ENCODE measurements around the gene EEF1E1. TPM values are rescaled to one million over a fixed set of nuclear protein-coding genes. Genes with fewer than 3 reads are reported as not detected.

The EEF1E1 gene
- total and polyA plus RNA-seq, 4 donors = 12.9 to 30.6 (median 18.3) TPM

- no peak overlapping the region for H3K4me3 ChIP-seq (ENCODE audit: low read depth in 1 of 3, low read length in 3 of 3)
- no peaks in the 10 kb centered on the region for H3K9me3 ChIP-seq (ENCODE audit: control insufficient read depth in 4 of 4, low read length in 3 of 4)
- H3K27me3 ChIP-seq (ENCODE audit: control insufficient read depth in 4 of 4, insufficient read depth in 4 of 4, low read length in 3 of 4) = no peaks in the 10 kb centered on the region
- 83% methylated on average over 4 of the region's 4 CpGs for WGBS
- H3K27ac ChIP-seq (ENCODE audit: low read depth in 1 of 2, low read length in 2 of 2) = no peak overlapping the region
- no peak overlapping the region for H3K9ac ChIP-seq (ENCODE audit: low read depth in 1 of 2, low read length in 2 of 2)
- H3K4me1 ChIP-seq (ENCODE audit: control insufficient read depth in 4 of 4, insufficient read depth in 4 of 4, low read length in 3 of 4) = peaks cover 6 to 13% (median 8%) of the 10 kb centered on the region in 4 donors
- DNase-seq (ENCODE audit: low spot score) = no peak
- H3K36me3 ChIP-seq (ENCODE audit: control insufficient read depth in 4 of 4, insufficient read depth in 3 of 4, low read depth in 1 of 4, low read length in 3 of 4) = no peaks in the 10 kb centered on the region
- TF ChIP-seq NR2F2 (IDR thresholded peaks at IDR 0.05) (no peak), GABPA (IDR thresholded peaks at IDR 0.05 in 1 of 2, conservative IDR thresholded peaks at IDR 0.05 in 1 of 2) (no peak)
These were observed 33.2 kb downstream of the EEF1E1 start for GRCh38 chr6:8069151-8069550.

GRCh38 chr6:8066108-8066507 lies 36.2 kb downstream of the EEF1E1 start:
- Histone ChIP-seq H3K4me3 (ENCODE audit: low read depth in 1 of 3, low read length in 3 of 3) (no peak overlapping the region), H3K4me1 (ENCODE audit: control insufficient read depth in 4 of 4, insufficient read depth in 4 of 4, low read length in 3 of 4) (peaks cover 6 to 28% (median 15%) of the 10 kb centered on the region in 4 donors), H3K9me3 (ENCODE audit: control insufficient read depth in 4 of 4, low read length in 3 of 4) (no peaks in the 10 kb centered on the region), H3K36me3 (ENCODE audit: control insufficient read depth in 4 of 4, insufficient read depth in 3 of 4, low read depth in 1 of 4, low read length in 3 of 4) (peaks cover 0 to 4% (median 1%) of the 10 kb centered on the region in 4 donors), H3K9ac (ENCODE audit: low read depth in 1 of 2, low read length in 2 of 2) (no peak overlapping the region), H3K27ac (ENCODE audit: low read depth in 1 of 2, low read length in 2 of 2) (no peak overlapping the region), H3K27me3 (ENCODE audit: control insufficient read depth in 4 of 4, insufficient read depth in 4 of 4, low read length in 3 of 4) (no peaks in the 10 kb centered on the region)
- TF ChIP-seq, protein P1, sequence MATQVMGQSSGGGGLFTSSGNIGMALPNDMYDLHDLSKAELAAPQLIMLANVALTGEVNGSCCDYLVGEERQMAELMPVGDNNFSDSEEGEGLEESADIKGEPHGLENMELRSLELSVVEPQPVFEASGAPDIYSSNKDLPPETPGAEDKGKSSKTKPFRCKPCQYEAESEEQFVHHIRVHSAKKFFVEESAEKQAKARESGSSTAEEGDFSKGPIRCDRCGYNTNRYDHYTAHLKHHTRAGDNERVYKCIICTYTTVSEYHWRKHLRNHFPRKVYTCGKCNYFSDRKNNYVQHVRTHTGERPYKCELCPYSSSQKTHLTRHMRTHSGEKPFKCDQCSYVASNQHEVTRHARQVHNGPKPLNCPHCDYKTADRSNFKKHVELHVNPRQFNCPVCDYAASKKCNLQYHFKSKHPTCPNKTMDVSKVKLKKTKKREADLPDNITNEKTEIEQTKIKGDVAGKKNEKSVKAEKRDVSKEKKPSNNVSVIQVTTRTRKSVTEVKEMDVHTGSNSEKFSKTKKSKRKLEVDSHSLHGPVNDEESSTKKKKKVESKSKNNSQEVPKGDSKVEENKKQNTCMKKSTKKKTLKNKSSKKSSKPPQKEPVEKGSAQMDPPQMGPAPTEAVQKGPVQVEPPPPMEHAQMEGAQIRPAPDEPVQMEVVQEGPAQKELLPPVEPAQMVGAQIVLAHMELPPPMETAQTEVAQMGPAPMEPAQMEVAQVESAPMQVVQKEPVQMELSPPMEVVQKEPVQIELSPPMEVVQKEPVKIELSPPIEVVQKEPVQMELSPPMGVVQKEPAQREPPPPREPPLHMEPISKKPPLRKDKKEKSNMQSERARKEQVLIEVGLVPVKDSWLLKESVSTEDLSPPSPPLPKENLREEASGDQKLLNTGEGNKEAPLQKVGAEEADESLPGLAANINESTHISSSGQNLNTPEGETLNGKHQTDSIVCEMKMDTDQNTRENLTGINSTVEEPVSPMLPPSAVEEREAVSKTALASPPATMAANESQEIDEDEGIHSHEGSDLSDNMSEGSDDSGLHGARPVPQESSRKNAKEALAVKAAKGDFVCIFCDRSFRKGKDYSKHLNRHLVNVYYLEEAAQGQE (IDR thresholded peaks at IDR 0.05) = no peak
- TF ChIP-seq HNF4G (IDR thresholded peaks at IDR 0.05) (no peak), FOXA1 (IDR thresholded peaks at IDR 0.05) (no peak), YY1 (IDR thresholded peaks at IDR 0.05) (no peak), GABPA (IDR thresholded peaks at IDR 0.05 in 1 of 2, conservative IDR thresholded peaks at IDR 0.05 in 1 of 2) (no peak), RXRA (IDR thresholded peaks at IDR 0.05) (no peak), ATF3 (IDR thresholded peaks at IDR 0.05) (no peak), JUND (IDR thresholded peaks at IDR 0.05) (no peak), EGR1 (IDR thresholded peaks at IDR 0.05; ENCODE audit: low read depth in 2 of 2) (no peak), FOXA2 (IDR thresholded peaks at IDR 0.05) (no peak), NR2F2 (IDR thresholded peaks at IDR 0.05) (no peak), HNF4A (conservative IDR thresholded peaks at IDR 0.05) (no peak), RAD21 (IDR thresholded peaks at IDR 0.05) (no peak), SP1 (IDR thresholded peaks at IDR 0.05) (no peak), TAF1 (conservative IDR thresholded peaks at IDR 0.05) (no peak)
- TF ChIP-seq, protein P2, sequence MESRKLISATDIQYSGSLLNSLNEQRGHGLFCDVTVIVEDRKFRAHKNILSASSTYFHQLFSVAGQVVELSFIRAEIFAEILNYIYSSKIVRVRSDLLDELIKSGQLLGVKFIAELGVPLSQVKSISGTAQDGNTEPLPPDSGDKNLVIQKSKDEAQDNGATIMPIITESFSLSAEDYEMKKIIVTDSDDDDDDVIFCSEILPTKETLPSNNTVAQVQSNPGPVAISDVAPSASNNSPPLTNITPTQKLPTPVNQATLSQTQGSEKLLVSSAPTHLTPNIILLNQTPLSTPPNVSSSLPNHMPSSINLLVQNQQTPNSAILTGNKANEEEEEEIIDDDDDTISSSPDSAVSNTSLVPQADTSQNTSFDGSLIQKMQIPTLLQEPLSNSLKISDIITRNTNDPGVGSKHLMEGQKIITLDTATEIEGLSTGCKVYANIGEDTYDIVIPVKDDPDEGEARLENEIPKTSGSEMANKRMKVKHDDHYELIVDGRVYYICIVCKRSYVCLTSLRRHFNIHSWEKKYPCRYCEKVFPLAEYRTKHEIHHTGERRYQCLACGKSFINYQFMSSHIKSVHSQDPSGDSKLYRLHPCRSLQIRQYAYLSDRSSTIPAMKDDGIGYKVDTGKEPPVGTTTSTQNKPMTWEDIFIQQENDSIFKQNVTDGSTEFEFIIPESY (IDR thresholded peaks at IDR 0.05) = no peak
- TF ChIP-seq, protein P3, sequence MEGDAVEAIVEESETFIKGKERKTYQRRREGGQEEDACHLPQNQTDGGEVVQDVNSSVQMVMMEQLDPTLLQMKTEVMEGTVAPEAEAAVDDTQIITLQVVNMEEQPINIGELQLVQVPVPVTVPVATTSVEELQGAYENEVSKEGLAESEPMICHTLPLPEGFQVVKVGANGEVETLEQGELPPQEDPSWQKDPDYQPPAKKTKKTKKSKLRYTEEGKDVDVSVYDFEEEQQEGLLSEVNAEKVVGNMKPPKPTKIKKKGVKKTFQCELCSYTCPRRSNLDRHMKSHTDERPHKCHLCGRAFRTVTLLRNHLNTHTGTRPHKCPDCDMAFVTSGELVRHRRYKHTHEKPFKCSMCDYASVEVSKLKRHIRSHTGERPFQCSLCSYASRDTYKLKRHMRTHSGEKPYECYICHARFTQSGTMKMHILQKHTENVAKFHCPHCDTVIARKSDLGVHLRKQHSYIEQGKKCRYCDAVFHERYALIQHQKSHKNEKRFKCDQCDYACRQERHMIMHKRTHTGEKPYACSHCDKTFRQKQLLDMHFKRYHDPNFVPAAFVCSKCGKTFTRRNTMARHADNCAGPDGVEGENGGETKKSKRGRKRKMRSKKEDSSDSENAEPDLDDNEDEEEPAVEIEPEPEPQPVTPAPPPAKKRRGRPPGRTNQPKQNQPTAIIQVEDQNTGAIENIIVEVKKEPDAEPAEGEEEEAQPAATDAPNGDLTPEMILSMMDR (IDR thresholded peaks at IDR 0.05; ENCODE audit: low read depth, low read length, missing input control) = no peak
- WGBS = 98% methylated on average over 4 of the region's 4 CpGs
- no peak for DNase-seq (ENCODE audit: low spot score)

All from liver (tissue), 9 donors.